Hepatocyte (in vitro differentiated cells): ENCODE data around the gene ALG2. TPM values are rescaled to one million over a fixed set of nuclear protein-coding genes. Genes with fewer than 3 reads are reported as not detected.

ENCODE experiments used
- DNase-seq: peaks from one replicate; pipeline ENCODE4 v3.0.0-alpha.2; 2016; ENCODE audit warnings: low spot score
- H2AFZ ChIP-seq: fragments of 200-600 bp; sonication (generic); 2 replicates; pipeline ENCODE4 v1.6.0; 2016; ENCODE audit warnings: antibody characterized with exemption, mild to moderate bottlenecking
- H3K27ac ChIP-seq: fragments of 200-600 bp; sonication (generic); 2 replicates; pipeline ENCODE4 v1.5.1; 2016; ENCODE audit warnings: mild to moderate bottlenecking
- H3K27me3 ChIP-seq: fragments of 200-600 bp; sonication (generic); 2 replicates; pipeline ENCODE4 v1.6.1; 2016
- H3K36me3 ChIP-seq: fragments of 200-600 bp; sonication (generic); replicated peaks from 2 replicates; pipeline ENCODE4 v1.5.1; 2016; ENCODE audit warnings: low read depth; ENCODE audit not compliant: insufficient read depth
- H3K4me1 ChIP-seq: fragments of 200-600 bp; sonication (generic); 2 replicates; pipeline ENCODE4 v1.5.1; 2016; ENCODE audit warnings: mild to moderate bottlenecking, moderate library complexity; ENCODE audit not compliant: insufficient read depth
- H3K4me2 ChIP-seq: fragments of 200-600 bp; sonication (generic); 2 replicates; pipeline ENCODE4 v1.6.0; 2016
- H3K4me3 ChIP-seq: fragments of 200-600 bp; sonication (generic); 2 replicates; pipeline ENCODE4 v1.5.1; 2016; ENCODE audit warnings: mild to moderate bottlenecking
- H3K79me2 ChIP-seq: fragments of 200-600 bp; sonication (generic); 2 replicates; pipeline ENCODE4 v1.6.0; 2017; ENCODE audit warnings: mild to moderate bottlenecking
- H3K9me2 ChIP-seq: fragments of 200-600 bp; sonication (generic); replicated peaks from 2 replicates; pipeline ENCODE4 v1.6.0; 2017; ENCODE audit warnings: mild to moderate bottlenecking; ENCODE audit not compliant: insufficient read depth
- H3K9me3 ChIP-seq: fragments of 200-600 bp; sonication (generic); 2 replicates; pipeline ENCODE4 v1.5.1; 2016; ENCODE audit warnings: low read depth, mild to moderate bottlenecking
- H4K20me1 ChIP-seq: fragments of 200-600 bp; sonication (generic); 2 replicates; pipeline ENCODE4 v1.6.0; 2016; ENCODE audit warnings: mild to moderate bottlenecking; ENCODE audit not compliant: insufficient read depth, poor library complexity, severe bottlenecking
- EZH2 ChIP-seq: fragments of 200-600 bp; sonication (generic); IDR thresholded peaks from 2 replicates; pipeline ENCODE4 v1.6.1; 2016; ENCODE audit warnings: antibody characterized with exemption, mild to moderate bottlenecking, borderline replicate concordance
- EZH2phosphoT487 ChIP-seq: fragments of 200-600 bp; sonication (generic); IDR thresholded peaks from one replicate; pipeline ENCODE4 v1.6.1; 2018; ENCODE audit warnings: antibody characterized with exemption, mild to moderate bottlenecking, low read depth, moderate library complexity; ENCODE audit not compliant: unreplicated experiment, severe bottlenecking
- WGBS: methylation state at CpG from one replicate; pipeline ENCODE4 v1.1.6; 2016; ENCODE audit warnings: low lambda C conversion rate; ENCODE audit errors: missing lambda C conversion rate; 5-methylcytosine and 5-hydroxymethylcytosine counted together
- polyA plus RNA-seq: library from polyadenylated mRNA; unstranded; fragments of >200 nt; fragmentation: Nextera tagmentation; extraction: Ambion mirVana; gene quantifications from 2 replicates; pipeline ENCODE4 v1.2.1, GENCODE V29; 2016
- total RNA-seq: library from RNA; depleted of rRNA; stranded (reverse); fragments of >200 nt; gene quantifications from 2 replicates; pipeline ENCODE4 v1.2.3, GENCODE V29; 2014
- TF ChIP-seq, protein P1 (sequence below): fragments of 200-600 bp; sonication (generic); IDR thresholded peaks from 2 replicates; pipeline ENCODE4 v1.5.1; 2016; ENCODE audit warnings: antibody characterized with exemption, mild to moderate bottlenecking; ENCODE audit not compliant: poor library complexity

The ALG2 gene
- total and polyA plus RNA-seq, 2 experiments from 2014 or later: 51.9 to 64.0 TPM

DNA sequence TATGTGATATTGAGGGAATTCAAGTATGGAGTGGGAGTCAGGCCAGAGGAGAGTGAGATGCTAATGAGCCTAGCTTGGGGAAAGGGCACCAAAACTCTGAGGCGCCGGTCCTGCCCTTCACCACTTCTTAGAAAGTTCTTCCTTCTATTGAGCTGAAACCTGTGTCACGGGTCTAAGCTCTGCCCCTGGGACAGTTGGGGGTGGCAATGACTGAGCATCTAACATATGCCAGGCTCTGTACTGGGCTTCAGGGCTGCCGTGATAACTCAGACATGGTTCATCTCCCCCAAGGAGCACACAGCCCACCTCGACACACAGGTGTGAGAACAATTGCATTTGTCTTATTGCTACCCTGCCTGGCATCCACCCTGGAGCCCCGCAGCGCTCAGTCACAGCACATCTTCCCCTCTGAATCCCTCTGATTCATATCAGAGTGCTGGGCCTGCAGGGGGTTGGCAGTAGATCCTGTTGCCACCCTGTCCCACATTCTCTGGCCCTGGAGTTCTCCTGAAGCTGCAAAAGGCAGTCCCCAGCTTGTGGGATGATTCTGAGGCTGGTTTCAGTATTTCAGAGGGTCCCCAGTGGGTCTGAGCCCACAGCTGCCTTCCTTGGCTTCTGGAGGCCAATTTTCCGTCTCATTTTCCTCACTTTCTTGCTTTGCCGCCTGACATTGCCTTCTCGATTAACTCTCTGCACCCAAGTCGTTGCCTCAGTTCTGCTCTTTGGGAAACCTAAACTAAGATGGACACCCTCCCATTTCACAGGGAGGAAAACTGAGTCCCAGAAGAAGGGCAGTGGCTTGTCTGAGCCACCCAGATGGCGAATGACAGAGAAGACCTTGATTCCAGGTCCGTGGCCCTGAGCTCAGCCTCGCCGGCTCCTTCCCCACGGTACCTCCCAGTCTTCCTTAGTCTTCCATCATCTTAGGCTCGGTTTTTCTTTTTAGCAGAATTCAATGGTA is 42.5 kb downstream of the ALG2 start:
- Histone ChIP-seq H2AFZ (no peak overlapping the region), H4K20me1 (no peaks in the 10 kb centered on the region)

DNA sequence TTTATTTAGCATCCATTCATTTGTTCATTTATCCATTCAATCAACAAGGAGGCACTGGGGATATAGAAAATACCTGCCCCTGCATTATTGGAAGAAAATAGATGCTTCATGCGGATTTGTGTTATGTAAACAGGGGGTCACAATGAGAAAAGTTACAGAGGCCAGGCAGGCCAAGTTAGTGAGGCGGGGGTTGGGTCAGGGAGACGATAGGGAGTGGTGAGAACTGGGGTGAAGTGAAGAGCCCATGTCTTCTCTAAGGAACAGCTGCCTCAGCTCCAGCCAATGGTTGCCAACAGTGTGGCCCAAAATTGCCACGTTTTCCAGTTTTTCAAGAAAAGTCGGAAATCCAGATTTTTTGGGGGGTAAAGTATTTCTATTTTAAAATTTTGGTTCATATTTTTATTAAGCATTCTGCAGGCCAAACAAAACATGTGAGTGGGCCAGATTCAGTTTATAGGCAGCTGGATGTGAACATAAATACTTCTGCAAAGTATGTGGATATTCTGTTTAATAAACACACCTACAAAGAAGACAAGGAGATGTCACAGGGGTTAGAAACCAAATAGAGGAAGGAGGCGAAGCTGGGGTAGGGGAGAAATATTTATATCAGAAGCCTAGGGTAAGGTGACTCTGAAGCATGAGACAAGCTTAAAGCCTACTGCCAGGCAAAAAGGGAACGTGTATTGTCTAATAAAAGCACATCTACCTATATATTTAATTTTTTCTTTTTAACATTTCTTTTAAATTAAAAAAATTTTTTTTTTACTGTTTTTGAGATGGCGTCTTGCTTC is 44.0 kb downstream of the ALG2 start:
- H2AFZ ChIP-seq: no peak overlapping the region
- DNase-seq: no peak
- 92% methylated on average over 8 of the region's 8 CpGs for WGBS
- no peaks in the 10 kb centered on the region for H3K9me3 ChIP-seq
- no peaks in the 10 kb centered on the region for H3K36me3 ChIP-seq
- no peaks in the 10 kb centered on the region for H4K20me1 ChIP-seq
- H3K27ac ChIP-seq: no peak overlapping the region
- no peak overlapping the region for H3K4me2 ChIP-seq
- peaks cover 21% of the 10 kb centered on the region for H3K4me1 ChIP-seq
- no peaks in the 10 kb centered on the region for H3K27me3 ChIP-seq
- H3K79me2 ChIP-seq: no peaks in the 10 kb centered on the region
- H3K4me3 ChIP-seq: no peak overlapping the region
- TF ChIP-seq EZH2: no peak
- TF ChIP-seq EZH2phosphoT487: no peak
- TF ChIP-seq, protein P1, sequence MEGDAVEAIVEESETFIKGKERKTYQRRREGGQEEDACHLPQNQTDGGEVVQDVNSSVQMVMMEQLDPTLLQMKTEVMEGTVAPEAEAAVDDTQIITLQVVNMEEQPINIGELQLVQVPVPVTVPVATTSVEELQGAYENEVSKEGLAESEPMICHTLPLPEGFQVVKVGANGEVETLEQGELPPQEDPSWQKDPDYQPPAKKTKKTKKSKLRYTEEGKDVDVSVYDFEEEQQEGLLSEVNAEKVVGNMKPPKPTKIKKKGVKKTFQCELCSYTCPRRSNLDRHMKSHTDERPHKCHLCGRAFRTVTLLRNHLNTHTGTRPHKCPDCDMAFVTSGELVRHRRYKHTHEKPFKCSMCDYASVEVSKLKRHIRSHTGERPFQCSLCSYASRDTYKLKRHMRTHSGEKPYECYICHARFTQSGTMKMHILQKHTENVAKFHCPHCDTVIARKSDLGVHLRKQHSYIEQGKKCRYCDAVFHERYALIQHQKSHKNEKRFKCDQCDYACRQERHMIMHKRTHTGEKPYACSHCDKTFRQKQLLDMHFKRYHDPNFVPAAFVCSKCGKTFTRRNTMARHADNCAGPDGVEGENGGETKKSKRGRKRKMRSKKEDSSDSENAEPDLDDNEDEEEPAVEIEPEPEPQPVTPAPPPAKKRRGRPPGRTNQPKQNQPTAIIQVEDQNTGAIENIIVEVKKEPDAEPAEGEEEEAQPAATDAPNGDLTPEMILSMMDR: no peak
- no peaks in the 10 kb centered on the region for H3K9me2 ChIP-seq

More for the DNA sequence above, 42.5 kb downstream of the ALG2 start:
- WGBS: 93% methylated on average over 17 of the region's 17 CpGs
- Histone ChIP-seq H3K4me3 (no peak overlapping the region), H3K36me3 (no peaks in the 10 kb centered on the region), H3K9me3 (no peaks in the 10 kb centered on the region), H3K79me2 (no peaks in the 10 kb centered on the region), H3K4me1 (peaks cover 7% of the 10 kb centered on the region), H3K4me2 (no peak overlapping the region), H3K27ac (no peak overlapping the region), H3K27me3 (no peaks in the 10 kb centered on the region), H3K9me2 (no peaks in the 10 kb centered on the region)
- no peak for DNase-seq
- TF ChIP-seq, protein P1: no peak
- TF ChIP-seq EZH2 (no peak), EZH2phosphoT487 (no peak)

DNA sequence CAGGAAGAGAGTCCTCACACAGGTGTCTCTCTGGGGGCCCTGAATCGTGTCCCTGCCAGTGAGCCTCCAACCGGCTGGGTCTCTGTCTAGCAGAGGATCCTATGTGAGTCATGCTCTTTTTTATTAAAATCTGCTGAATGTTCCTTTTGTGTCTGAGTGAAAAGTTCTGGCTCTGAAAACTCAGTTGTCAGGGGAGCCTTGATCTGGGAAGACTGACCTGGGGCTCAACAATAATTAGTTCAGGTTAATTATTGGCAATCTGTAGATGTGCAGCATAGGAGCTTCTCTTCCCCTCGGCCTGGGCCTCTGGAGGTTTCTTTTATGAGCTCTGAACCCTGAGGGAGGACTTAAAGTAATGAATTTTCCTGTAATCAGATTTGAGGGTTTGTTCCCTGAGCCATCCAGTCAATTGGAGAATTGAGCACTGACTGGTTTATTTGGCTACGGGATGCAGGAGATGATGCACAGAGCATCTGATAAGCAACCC is 45.2 kb downstream of the ALG2 start:
- no peak overlapping the region for H3K4me2 ChIP-seq
- TF ChIP-seq, protein P1: no peak
- no peak for TF ChIP-seq EZH2
- no peak for TF ChIP-seq EZH2phosphoT487
- no peaks in the 10 kb centered on the region for H4K20me1 ChIP-seq
- H3K27ac ChIP-seq: peak overlapping the region; percentile 7
- peaks cover 26% of the 10 kb centered on the region for H3K4me1 ChIP-seq
- no peaks in the 10 kb centered on the region for H3K9me3 ChIP-seq
- no peaks in the 10 kb centered on the region for H3K36me3 ChIP-seq
- peak; percentile 50 for DNase-seq
- H3K4me3 ChIP-seq: no peak overlapping the region
- H2AFZ ChIP-seq: no peak overlapping the region
- no peaks in the 10 kb centered on the region for H3K9me2 ChIP-seq
- 20% methylated on average over 4 of the region's 4 CpGs for WGBS
- no peaks in the 10 kb centered on the region for H3K27me3 ChIP-seq
- no peaks in the 10 kb centered on the region for H3K79me2 ChIP-seq
